ENCODE results near the gene CLIC5. TPM values are rescaled to one million over a fixed set of nuclear protein-coding genes. Genes with fewer than 3 reads are reported as not detected.

Gene CLIC5
- total and polyA plus RNA-seq, 2 of the 8 experiments (the other 6 are each of a cell fraction or from before 2014, with no cell fraction given): 0.12 to 0.15 TPM

GRCh38 chr6:46016063-46016608 lies 476 bp upstream of the CLIC5 start:
- no peak overlapping the region for H2BK120ac ChIP-seq (replicated peaks; ENCODE audit: low read depth, low read length)
- H3K9me3 ChIP-seq (ENCODE audit: insufficient read depth in 2 of 2, low read depth in 1 of 2, low read length in 1 of 2): peaks cover 5 to 8% of the 10 kb centered on the region in 2 experiments
- peak overlapping the region; percentile 93 to 99 for H3K4me2 ChIP-seq (ENCODE audit: insufficient read depth in 1 of 2, low read depth in 2 of 2, low read length in 2 of 2)
- no peaks in the 10 kb centered on the region for H4K20me1 ChIP-seq (replicated peaks in 1 of 2; ENCODE audit: control insufficient read depth in 1 of 2, insufficient read depth in 2 of 2, low read length in 2 of 2)
- no peaks in the 10 kb centered on the region for H3K36me3 ChIP-seq (ENCODE audit: control insufficient read depth in 2 of 4, insufficient read depth in 4 of 4, low read length in 3 of 4)
- ChIA-PET CTCF (ENCODE audit: partially characterized antibody) (interaction anchor here (0.7 to 1.7 kb wide), 3 partner anchors 27 to 377 kb away, joined by 3 read pairs; no protein-coding TSS in a partner anchor), POLR2A (ENCODE audit: partially characterized antibody) (no interaction called here)
- FAIRE-seq (no peak), DNase-seq (ENCODE audit: low read depth in 1 of 2, low spot score in 2 of 2) (no peak)
- H2BK20ac ChIP-seq (ENCODE audit: low read length): no peak overlapping the region
- H3K56ac ChIP-seq (replicated peaks; ENCODE audit: insufficient read length, low read depth, low read length): no peak overlapping the region
- no peak overlapping the region for H3K4ac ChIP-seq (replicated peaks; ENCODE audit: insufficient read length, low read depth, low read length)
- H4K5ac ChIP-seq (ENCODE audit: insufficient read length, low read depth, low read length): no peak overlapping the region
- peaks cover 12% of the 10 kb centered on the region for H3K23me2 ChIP-seq (ENCODE audit: low read depth, low read length)
- TF ChIP-seq TBP (IDR thresholded peaks at IDR 0.05; ENCODE audit: low read depth, low read length): no peak
- no peak for TF ChIP-seq YY1 (IDR thresholded peaks at IDR 0.05; ENCODE audit: low read depth, low read length)
- TF ChIP-seq KDM5A (IDR thresholded peaks at IDR 0.05; ENCODE audit: low read length): no peak
- TF ChIP-seq TCF12 (IDR thresholded peaks at IDR 0.05; ENCODE audit: low read depth, low read length): no peak
- TF ChIP-seq CBX8 (IDR thresholded peaks at IDR 0.05; ENCODE audit: borderline replicate concordance, low read depth, low read length): no peak
- TF ChIP-seq FOSL1 (IDR thresholded peaks at IDR 0.05; ENCODE audit: insufficient read depth, low read depth, low read length): no peak
- TF ChIP-seq BACH1 (IDR thresholded peaks at IDR 0.05; ENCODE audit: low read length): no peak
- no peak for TF ChIP-seq EZH2 (IDR thresholded peaks at IDR 0.05; ENCODE audit: low read depth, low read length, severe bottlenecking)
- TF ChIP-seq MAFK (IDR thresholded peaks at IDR 0.05; ENCODE audit: low read depth, low read length): no peak
- no peak for TF ChIP-seq EP300 (IDR thresholded peaks at IDR 0.05; ENCODE audit: borderline replicate concordance in 1 of 2, low read depth in 2 of 2, low read length in 2 of 2)
- no peak for TF ChIP-seq RXRA (IDR thresholded peaks at IDR 0.05; ENCODE audit: insufficient read depth, low read depth, low read length)
- no peak overlapping the region for H2BK15ac ChIP-seq (ENCODE audit: low read length)
- peaks cover 14 to 31% (median 22%) of the 10 kb centered on the region in 4 experiments for H3K27me3 ChIP-seq (replicated peaks in 1 of 4; ENCODE audit: control insufficient read depth in 3 of 4, extremely low read depth in 1 of 4, insufficient read depth in 3 of 4, low read length in 3 of 4)
- peaks cover 4 to 15% (median 8%) of the 10 kb centered on the region in 4 experiments; a peak in 4 of 7 replicates for H3K4me1 ChIP-seq (replicated peaks in 1 of 4; ENCODE audit: control insufficient read depth in 3 of 4, insufficient read depth in 4 of 4, low read length in 3 of 4)
- no peak overlapping the region for H3K18ac ChIP-seq (ENCODE audit: extremely low read depth, low read length)
- H2AFZ ChIP-seq (ENCODE audit: low read length): no peak overlapping the region
- H3K79me2 ChIP-seq (ENCODE audit: control insufficient read depth in 1 of 2, insufficient read depth in 2 of 2, low read length in 2 of 2): no peaks in the 10 kb centered on the region
- H3K4me3 ChIP-seq (ENCODE audit: extremely low read depth in 1 of 4, insufficient read depth in 2 of 4, low read depth in 3 of 4, low read length in 4 of 4): peak overlapping the region; percentile 42 to 81 (median 48)
- 55% methylated on average over 6 of the region's 8 CpGs; no CpG with 5 or more reads in 1 of the 2 experiments for WGBS, 2 experiments (ENCODE audit: extremely low coverage in 1 of 2, insufficient coverage in 1 of 2, insufficient read length in 1 of 2, insufficient replicate concordance in 2 of 2, low coverage in 1 of 2, low lambda C conversion rate in 2 of 2, missing lambda C conversion rate in 1 of 2)
- no peak overlapping the region for H2BK12ac ChIP-seq (ENCODE audit: low read depth, low read length)
- no peak overlapping the region for H3K27ac ChIP-seq (ENCODE audit: low read depth, low read length)
- H3K79me1 ChIP-seq (ENCODE audit: low read depth, low read length): no peaks in the 10 kb centered on the region
- no peak overlapping the region for H3K9ac ChIP-seq (replicated peaks in 1 of 4; ENCODE audit: extremely low read depth in 1 of 4, low read depth in 3 of 4, low read length in 3 of 4)
- no peak overlapping the region for H3K23ac ChIP-seq (ENCODE audit: insufficient read length)
- no peak overlapping the region for H2AK5ac ChIP-seq (ENCODE audit: low read depth, low read length)
- H2BK5ac ChIP-seq (ENCODE audit: low read depth, low read length): no peak overlapping the region
- H3K14ac ChIP-seq (ENCODE audit: insufficient read length): no peak overlapping the region
- H4K91ac ChIP-seq (replicated peaks; ENCODE audit: insufficient read length, low read length): no peak overlapping the region
- no peak overlapping the region for H4K8ac ChIP-seq (ENCODE audit: extremely low read depth, insufficient read depth, low read length)

Measured in H1 (cell line).